Esophagus squamous epithelium (tissue), 5 donors: ENCODE data around the gene TMEM168. TPM values are rescaled to one million over a fixed set of nuclear protein-coding genes. Genes with fewer than 3 reads are reported as not detected.
"Not testable (repeated sequence)": the region's sequence is repeated elsewhere in the genome, so short reads cannot be mapped to it uniquely, and the experiment has no call there.

Experiments used
- DNase-seq: peaks from one replicate; lab custom pipeline; 2025; lab: John Stamatoyannopoulos, UW
- H3K27ac ChIP-seq, 4 donors: fragments of 200-600 bp; sonication (generic); one replicate each; pipeline ENCODE4 v1.5.1; 2016 to 2019; ENCODE audit warnings: mild to moderate bottlenecking in 1 of 4
- H3K27me3 ChIP-seq, 4 donors: fragments of 200-600 bp; sonication (generic); 1 replicate in 3 of 4; 2 replicates in 1 of 4; pipeline versions ENCODE4 v1.5.1 to v1.6.0; 2017 to 2021; ENCODE audit warnings: antibody characterized with exemption in 1 of 4
- H3K36me3 ChIP-seq, 3 donors: fragments of 200-600 bp; sonication (generic); one replicate each; pipeline ENCODE4 v1.5.1; 2016 to 2019
- H3K4me1 ChIP-seq, 3 donors: fragments of 200-600 bp; sonication (generic); one replicate each; pipeline ENCODE4 v1.5.1; 2017 to 2019
- H3K4me3 ChIP-seq, 4 donors: fragments of 200-600 bp; sonication (generic); 1 replicate in 3 of 4; 2 replicates in 1 of 4; pipeline ENCODE4 v1.5.1; 2016 to 2019; ENCODE audit warnings: mild to moderate bottlenecking in 2 of 4, moderate library complexity in 1 of 4
- H3K9me3 ChIP-seq, 3 donors: fragments of 200-600 bp; sonication (generic); one replicate each; pipeline ENCODE4 v1.5.1; 2016 to 2019
- CTCF ChIP-seq, 6 experiments: fragments of 450-650 bp in 4 of 6; fragments of 200-600 bp in 2 of 6; sonication (generic) in 2 of 6; IDR thresholded peaks; one replicate each; pipeline ENCODE4 v1.5.1; 2016 to 2019; ENCODE audit warnings: antibody characterized with exemption in 6 of 6, mild to moderate bottlenecking in 4 of 6, moderate library complexity in 4 of 6
- POLR2A ChIP-seq, 4 donors: fragments of 450-650 bp; IDR thresholded peaks; one replicate each; pipeline ENCODE4 v1.6.1; 2017; ENCODE audit warnings: antibody characterized with exemption in 4 of 4, mild to moderate bottlenecking in 4 of 4, moderate library complexity in 3 of 4
- WGBS, 2 donors: methylation state at CpG; one replicate each; pipeline ENCODE4 v1.1.5; 2018; 5-methylcytosine and 5-hydroxymethylcytosine counted together
- intact Hi-C: fragments of 100-400 bp; cut with DNase I; formaldehyde crosslinking; loops from one replicate; pipeline ENCODE4 v1.15.0; 2022
- total RNA-seq, 4 donors: library from RNA; depleted of rRNA; stranded (reverse); fragments of >200 nt; gene quantifications; one replicate each; pipeline ENCODE4 v1.1.0, GENCODE V29; 2016
- donor health status: DM: yes; HTN: yes; CAD: no.

The TMEM168 gene
- total RNA-seq, 4 donors from 2014 or later: 16.5 to 32.6 (median 21.6) TPM

GRCh38 chr7:112799448-112800120, 9.4 kb upstream of the TMEM168 start:
- no peak for DNase-seq
- no peak overlapping the region for H3K27ac ChIP-seq
- H3K9me3 ChIP-seq: no peaks in the 10 kb centered on the region
- no peaks in the 10 kb centered on the region for H3K4me1 ChIP-seq
- TF ChIP-seq POLR2A (IDR thresholded peaks at IDR 0.05) (no peak), CTCF (IDR thresholded peaks at IDR 0.05) (no peak)
- no peaks in the 10 kb centered on the region for H3K36me3 ChIP-seq
- intact Hi-C loops: no loop called here
- no peak overlapping the region for H3K4me3 ChIP-seq
- WGBS, 2 donors: 69 to 80% methylated on average over 3 of the region's 3 CpGs
- H3K27me3 ChIP-seq: no peaks in the 10 kb centered on the region

- intact Hi-C loops: no loop called here
- H3K4me1 ChIP-seq: no peaks in the 10 kb centered on the region
- no peaks in the 10 kb centered on the region for H3K27me3 ChIP-seq
- no peaks in the 10 kb centered on the region for H3K9me3 ChIP-seq
- WGBS, 2 donors: 55 to 83% methylated on average over 2 of the region's 2 CpGs
- no peak overlapping the region for H3K27ac ChIP-seq
- no peak overlapping the region for H3K4me3 ChIP-seq
- DNase-seq: no peak
- no peaks in the 10 kb centered on the region for H3K36me3 ChIP-seq
- TF ChIP-seq POLR2A (IDR thresholded peaks at IDR 0.05): no peak
- TF ChIP-seq CTCF (IDR thresholded peaks at IDR 0.05): no peak
Observed at GRCh38 chr7:112798274-112799159, 8.3 kb upstream of the TMEM168 start.

GRCh38 chr7:112796552-112796951, 6.4 kb upstream of the TMEM168 start:
- H3K4me3 ChIP-seq, H3K9me3 ChIP-seq, H3K27me3 ChIP-seq, intact Hi-C loops, H3K27ac ChIP-seq, H3K36me3 ChIP-seq, DNase-seq: not testable (repeated sequence)
- H3K4me1 ChIP-seq: peaks cover 0 to 11% (median 0%) of the 10 kb centered on the region in 3 donors

GRCh38 chr7:112792441-112792840, 2.2 kb upstream of the TMEM168 start:
- Histone ChIP-seq H3K9me3 (no peaks in the 10 kb centered on the region), H3K4me3 (peak overlapping the region; percentile 27 to 66 (median 48)), H3K27ac (peak overlapping the region in 2 of 4 donors; percentile 91 to 93), H3K27me3 (no peaks in the 10 kb centered on the region), H3K36me3 (no peaks in the 10 kb centered on the region), H3K4me1 (peaks cover 7 to 42% (median 14%) of the 10 kb centered on the region in 3 donors)
- WGBS, 2 donors: 59 to 71% methylated on average over 3 of the region's 3 CpGs
- DNase-seq: no peak
- intact Hi-C loops: no loop called here
- TF ChIP-seq CTCF (IDR thresholded peaks at IDR 0.05) (no peak), POLR2A (IDR thresholded peaks at IDR 0.05) (no peak)

GRCh38 chr7:112791465-112792168, 1.4 kb upstream of the TMEM168 start:
- DNase-seq: no peak
- Histone ChIP-seq H3K27me3 (no peaks in the 10 kb centered on the region), H3K9me3 (no peaks in the 10 kb centered on the region), H3K36me3 (no peaks in the 10 kb centered on the region), H3K27ac (peak overlapping the region; percentile 81 to 96 (median 92)), H3K4me1 (peaks cover 7 to 42% (median 14%) of the 10 kb centered on the region in 3 donors), H3K4me3 (peak overlapping the region; percentile 27 to 66 (median 48))
- peak in 1 of 4 donors; percentile 2 for TF ChIP-seq POLR2A (IDR thresholded peaks at IDR 0.05)
- no peak for TF ChIP-seq CTCF (IDR thresholded peaks at IDR 0.05)
- intact Hi-C loops: no loop called here
- 61 to 67% methylated on average over 15 of the region's 15 CpGs for WGBS, 2 donors
